Right lobe of liver (tissue), 6 donors: ENCODE measurements around the gene SLC7A10. TPM values are rescaled to one million over a fixed set of nuclear protein-coding genes. Genes with fewer than 3 reads are reported as not detected.

ENCODE experiments used
- ATAC-seq, 4 donors: fragments of 200-7000 bp; cut with Tn5 transposase; one replicate each; pipeline ENCODE4 v1.9.1; 2020; ENCODE audit warnings: mild to moderate bottlenecking in 4 of 4, moderate library complexity in 4 of 4
- DNase-seq, 3 donors: peaks; one replicate each; pipeline ENCODE4 v3.0.0-alpha.2; 2020
- H3K27ac ChIP-seq, 3 donors: fragments of 200-600 bp; one replicate each; pipeline ENCODE4 v1.8.0; 2022
- H3K27me3 ChIP-seq, 2 donors: fragments of 200-600 bp; one replicate each; pipeline ENCODE4 v1.8.0; 2022
- H3K36me3 ChIP-seq, 4 donors: fragments of 200-600 bp; sonication (generic) in 1 of 4; one replicate each; pipeline versions ENCODE4 v1.5.1 to v1.8.0; 2017 to 2022; ENCODE audit warnings: control low read depth in 1 of 4
- H3K4me1 ChIP-seq, 4 donors: fragments of 200-600 bp; sonication (generic) in 1 of 4; one replicate each; pipeline versions ENCODE4 v1.5.1 to v1.8.0; 2017 to 2022; ENCODE audit warnings: control low read depth in 1 of 4
- H3K4me3 ChIP-seq, 3 donors: fragments of 200-600 bp; one replicate each; pipeline ENCODE4 v1.8.0; 2022
- H3K9me3 ChIP-seq, 4 donors: fragments of 200-600 bp; sonication (generic) in 1 of 4; one replicate each; pipeline versions ENCODE4 v1.5.1 to v1.8.0; 2017 to 2022; ENCODE audit warnings: control low read depth in 1 of 4
- CTCF ChIP-seq, 4 donors: fragments of 200-600 bp in 3 of 4; fragments of 450-650 bp in 1 of 4; IDR thresholded peaks; one replicate each; pipeline versions ENCODE4 v1.5.1 to v1.8.0; 2016 to 2022; ENCODE audit warnings: antibody characterized with exemption in 4 of 4, mild to moderate bottlenecking in 2 of 4
- POLR2A ChIP-seq: fragments of 450-650 bp; IDR thresholded peaks from one replicate; pipeline ENCODE4 v1.6.1; 2017; ENCODE audit warnings: antibody characterized with exemption, mild to moderate bottlenecking
- WGBS: methylation state at CpG from one replicate; pipeline ENCODE4 v1.1.6; 2018; ENCODE audit warnings: low coverage, low lambda C conversion rate; ENCODE audit not compliant: insufficient coverage; ENCODE audit errors: missing lambda C conversion rate; 5-methylcytosine and 5-hydroxymethylcytosine counted together
- intact Hi-C, 2 donors: fragments of 100-400 bp; cut with DNase I; formaldehyde crosslinking; loops; one replicate each; pipeline versions ENCODE4 v1.11.2 to v1.14.1; 2022
- long read RNA-seq: library from polyadenylated mRNA; unstranded; transcript quantifications from one replicate; pipeline ENCODE4 v2.0.0, GENCODE V29; 2019
- total RNA-seq, 6 experiments: library from RNA; depleted of rRNA in 2 of 6; stranded (reverse); fragments of >200 nt in 2 of 6; fragmentation: NEBNext Ultra II Directional in 3 of 6; extraction: Animal tissue kit (Norgen Biotek cat#: 25700) in 3 of 6; gene quantifications; one replicate each; pipeline versions ENCODE4 v1.1.0 to v1.2.4, GENCODE V29; 2016 to 2023
- donor health status: DM: no; HTN: yes; CAD: no.
- donor health status: DM: no; HTN: no; CAD: no.
- donor health status: DM: no; HTN: no; CAD: no.
- donor health status: DM: no; HTN: yes; CAD: no.
- donor health status: DM: no; HTN: yes; CAD: no.

SLC7A10 gene
- not detected for total RNA-seq
- long read RNA-seq = 0 reads

GRCh38 chr19:33225458-33225926 is at the start of gene SLC7A10:
Gene SLC7A10 (minus strand): TSS chr19:33225850. CDS start chr19:33225703, 147 bp downstream.
- Histone ChIP-seq H3K27me3 (peaks cover 0 to 9% of the 10 kb centered on the region in 2 donors), H3K4me3 (peak within 1 kb of the TSS in 2 of 3 donors; percentile 7 to 21), H3K27ac (no peak within 1 kb of the TSS), H3K9me3 (peaks cover 0 to 11% (median 3%) of the 10 kb centered on the region in 4 donors), H3K4me1 (peaks cover 0 to 3% (median 0%) of the 10 kb centered on the region in 4 donors), H3K36me3 (no peaks in the 10 kb centered on the region)
- DNase-seq = no peak
- intact Hi-C loops = no loop called here
- peak in 1 of 4 donors; percentile 29 for ATAC-seq
- 3% methylated on average over 21 of the region's 62 CpGs for WGBS
- TF ChIP-seq CTCF (IDR thresholded peaks at IDR 0.05) = no peak
- no peak for TF ChIP-seq POLR2A

GRCh38 chr19:33274663-33275558 is 49.3 kb upstream of the SLC7A10 start:
- no peak for TF ChIP-seq CTCF (IDR thresholded peaks at IDR 0.05)
- no peak for TF ChIP-seq POLR2A
- peak in 1 of 3 donors; percentile 18 for DNase-seq
- H3K27ac ChIP-seq = peak overlapping the region; percentile 60 to 94 (median 81)
- no peak for ATAC-seq
- 100% methylated on average over 1 of the region's 17 CpGs for WGBS
- peaks cover 0 to 69% (median 31%) of the 10 kb centered on the region in 4 donors for H3K4me1 ChIP-seq
- no peaks in the 10 kb centered on the region for H3K9me3 ChIP-seq
- no peak overlapping the region for H3K4me3 ChIP-seq
- no peaks in the 10 kb centered on the region for H3K27me3 ChIP-seq
- H3K36me3 ChIP-seq = no peaks in the 10 kb centered on the region
- intact Hi-C loops = no loop called here

- TF ChIP-seq POLR2A = no peak
- TF ChIP-seq CTCF (IDR thresholded peaks at IDR 0.05) = no peak
- no peak overlapping the region for H3K4me3 ChIP-seq
- peak; percentile 47 to 84 (median 77) for DNase-seq
- no peaks in the 10 kb centered on the region for H3K36me3 ChIP-seq
- 6% methylated on average over 2 of the region's 16 CpGs for WGBS
- peaks cover 0 to 60% (median 27%) of the 10 kb centered on the region in 4 donors for H3K4me1 ChIP-seq
- peak; percentile 37 to 51 (median 48) for ATAC-seq
- no peaks in the 10 kb centered on the region for H3K27me3 ChIP-seq
- peak overlapping the region; percentile 60 to 94 (median 81) for H3K27ac ChIP-seq
- H3K9me3 ChIP-seq = no peaks in the 10 kb centered on the region
- intact Hi-C loops = no loop called here
Measured at GRCh38 chr19:33273881-33274662, 48.4 kb upstream of the SLC7A10 start.

GRCh38 chr19:33273065-33273736 is 47.6 kb upstream of the SLC7A10 start:
- H3K27me3 ChIP-seq = no peaks in the 10 kb centered on the region
- H3K27ac ChIP-seq = peak overlapping the region; percentile 6 to 94 (median 38)
- ATAC-seq (peak in 1 of 4 donors; percentile 16), DNase-seq (peak in 1 of 3 donors; percentile 52)
- peaks cover 0 to 52% (median 22%) of the 10 kb centered on the region in 4 donors for H3K4me1 ChIP-seq
- TF ChIP-seq POLR2A = no peak
- TF ChIP-seq CTCF (IDR thresholded peaks at IDR 0.05) = no peak
- no peaks in the 10 kb centered on the region for H3K9me3 ChIP-seq
- no peak overlapping the region for H3K4me3 ChIP-seq
- intact Hi-C loops = no loop called here
- no peaks in the 10 kb centered on the region for H3K36me3 ChIP-seq
- WGBS = 93% methylated on average over 3 of the region's 26 CpGs
